Measurements from ENCODE around the gene PCBD1.

PCBD1 gene

GRCh38 chr10:70858759-70859158 lies 29.6 kb downstream of the PCBD1 start:
- Histone ChIP-seq H3K27me3 (replicated peaks) (no peaks in the 10 kb centered on the region), H3K4me3 (ENCODE audit: low read depth, low read length) (no peak overlapping the region), H3K36me3 (replicated peaks) (peaks cover 40% of the 10 kb centered on the region), H3K27ac (no peak overlapping the region)
- no peak for DNase-seq
- in situ Hi-C loops (cut with HindIII; ENCODE audit: low pct_ligation_motif_present, low sequenced_read_pairs), result no loop called here
- no peak for TF ChIP-seq CTCF (IDR thresholded peaks at IDR 0.05; ENCODE audit: low read depth, low read length, missing control alignments)

GRCh38 chr10:70856454-70856853 lies 31.9 kb downstream of the PCBD1 start:
- Histone ChIP-seq H3K36me3 (replicated peaks) (peaks cover 40% of the 10 kb centered on the region), H3K4me3 (ENCODE audit: low read depth, low read length) (no peak overlapping the region), H3K27me3 (replicated peaks) (no peaks in the 10 kb centered on the region), H3K27ac (no peak overlapping the region)
- in situ Hi-C loops (cut with HindIII; ENCODE audit: low pct_ligation_motif_present, low sequenced_read_pairs), result no loop called here
- no peak for TF ChIP-seq CTCF (IDR thresholded peaks at IDR 0.05; ENCODE audit: low read depth, low read length, missing control alignments)
- no peak for DNase-seq

GRCh38 chr10:70853457-70853856 lies 34.9 kb downstream of the PCBD1 start:
- Histone ChIP-seq H3K27ac (no peak overlapping the region), H3K36me3 (replicated peaks) (peaks cover 29% of the 10 kb centered on the region), H3K4me3 (ENCODE audit: low read depth, low read length) (no peak overlapping the region), H3K27me3 (replicated peaks) (no peaks in the 10 kb centered on the region)
- TF ChIP-seq CTCF (IDR thresholded peaks at IDR 0.05; ENCODE audit: low read depth, low read length, missing control alignments), result no peak
- DNase-seq, result no peak
- in situ Hi-C loops (cut with HindIII; ENCODE audit: low pct_ligation_motif_present, low sequenced_read_pairs), result no loop called here

GRCh38 chr10:70853038-70853437 lies 35.3 kb downstream of the PCBD1 start:
- H3K27ac ChIP-seq, result no peak overlapping the region
- no peak for DNase-seq
- H3K4me3 ChIP-seq (ENCODE audit: low read depth, low read length), result no peak overlapping the region
- H3K36me3 ChIP-seq (replicated peaks), result peaks cover 25% of the 10 kb centered on the region
- H3K27me3 ChIP-seq (replicated peaks), result no peaks in the 10 kb centered on the region
- in situ Hi-C loops (cut with HindIII; ENCODE audit: low pct_ligation_motif_present, low sequenced_read_pairs), result no loop called here
- TF ChIP-seq CTCF (IDR thresholded peaks at IDR 0.05; ENCODE audit: low read depth, low read length, missing control alignments), result no peak

GRCh38 chr10:70851597-70852475 lies 36.5 kb downstream of the PCBD1 start:
- in situ Hi-C loops (cut with HindIII; ENCODE audit: low pct_ligation_motif_present, low sequenced_read_pairs), result no loop called here
- Histone ChIP-seq H3K27ac (no peak overlapping the region), H3K4me3 (ENCODE audit: low read depth, low read length) (no peak overlapping the region), H3K36me3 (replicated peaks) (peaks cover 17% of the 10 kb centered on the region), H3K27me3 (replicated peaks) (no peaks in the 10 kb centered on the region)
- no peak for DNase-seq
- TF ChIP-seq CTCF (IDR thresholded peaks at IDR 0.05; ENCODE audit: low read depth, low read length, missing control alignments), result no peak

All from brain microvascular endothelial cell (primary cell).